Measurements from ENCODE around the gene LAGE3. TPM values are rescaled to one million over a fixed set of nuclear protein-coding genes. Genes with fewer than 3 reads are reported as not detected.

The LAGE3 gene
- total and polyA plus RNA-seq, 2 donors (not counting 3 experiments of a cell fraction or from before 2014, with no cell fraction given): 14.3 to 31.9 TPM

- DNase-seq (ENCODE audit: low read depth, low spot score) (peak; percentile 40), FAIRE-seq (peak; percentile 54)
- peaks cover 8% of the 10 kb centered on the region for H3K4me1 ChIP-seq (ENCODE audit: control insufficient read depth, extremely low read depth, insufficient read depth, low read length)
- peaks cover 45% of the 10 kb centered on the region for H3K79me2 ChIP-seq (ENCODE audit: control insufficient read depth, insufficient read depth, low read length)
- ChIA-PET POLR2A (no interaction called here), CTCF (interaction anchor here (0.7 to 1.5 kb wide), 4 partner anchors 19 to 83 kb away, joined by 3 to 5 read pairs (median 4); partner anchors contain the start of gene RPL10)
- dilution Hi-C loops (cut with MboI; ENCODE audit: extremely low pct_ligation_motif_present, low sequenced_read_pairs): no loop called here
- no peaks in the 10 kb centered on the region for H4K20me1 ChIP-seq (replicated peaks; ENCODE audit: control insufficient read depth, extremely low read depth, insufficient read depth, low read length)
- H3K9me3 ChIP-seq (replicated peaks; ENCODE audit: control insufficient read depth, insufficient read depth, low read length): no peaks in the 10 kb centered on the region
- H3K9me1 ChIP-seq (replicated peaks; ENCODE audit: control insufficient read depth, extremely low read depth, insufficient read depth, low read length): no peaks in the 10 kb centered on the region
- no peaks in the 10 kb centered on the region for H3K27me3 ChIP-seq (ENCODE audit: control insufficient read depth in 2 of 2, insufficient read depth in 2 of 2, low read length in 2 of 2)
- H2AFZ ChIP-seq (ENCODE audit: low read depth, low read length): peak within 1 kb of the TSS; percentile 26
- TF ChIP-seq JUN (IDR thresholded peaks at IDR 0.05; ENCODE audit: borderline replicate concordance, insufficient read depth, insufficient read length, low read depth) (no peak), GATA2 (IDR thresholded peaks at IDR 0.05; ENCODE audit: insufficient read depth, insufficient read length, low read depth, low read length) (no peak), EZH2 (IDR thresholded peaks at IDR 0.05; ENCODE audit: borderline replicate concordance, low read depth, low read length, severe bottlenecking) (no peak), MYC (IDR thresholded peaks at IDR 0.05; ENCODE audit: low read depth, low read length) (no peak), POLR2AphosphoS5 (IDR thresholded peaks at IDR 0.05; ENCODE audit: insufficient read depth, low read depth, low read length) (peak; percentile 44), POLR2A (IDR thresholded peaks at IDR 0.05; ENCODE audit: low read depth, low read length) (no peak)
- H3K27ac ChIP-seq (ENCODE audit: insufficient read depth, low read depth, low read length): peak within 1 kb of the TSS; percentile 63
- peak within 1 kb of the TSS; percentile 74 for H3K4me2 ChIP-seq (ENCODE audit: insufficient read depth, low read length)
- H3K36me3 ChIP-seq (ENCODE audit: control insufficient read depth in 2 of 2, extremely low read depth in 1 of 2, insufficient read depth in 2 of 2, low read length in 2 of 2): peaks cover 4 to 39% of the 10 kb centered on the region in 2 experiments
- peak within 1 kb of the TSS; percentile 84 for H3K9ac ChIP-seq (replicated peaks; ENCODE audit: extremely low read depth, insufficient read depth, low read length)
- no TSS peak for BruUV-seq (replicated peaks)
- peak within 1 kb of the TSS; percentile 35 to 69 (median 50) for H3K4me3 ChIP-seq (replicated peaks in 1 of 3; ENCODE audit: insufficient read depth in 1 of 3, low read depth in 1 of 3, low read length in 3 of 3)
- intact Hi-C loops (cut with micrococcal nuclease): loop anchor here (5.0 kb wide), 2 partner anchors 33 to 37 kb away; partner anchors contain the start of genes DNASE1L1 and LAGE3
These were observed 34.9 kb downstream of the LAGE3 start, which contains the start of gene FAM50A for GRCh38 chrX:154443992-154444754. Gene FAM50A, plus strand, starts transcription at chrX:154444141. Its CDS starts 95 bp downstream, at chrX:154444236.

DNA sequence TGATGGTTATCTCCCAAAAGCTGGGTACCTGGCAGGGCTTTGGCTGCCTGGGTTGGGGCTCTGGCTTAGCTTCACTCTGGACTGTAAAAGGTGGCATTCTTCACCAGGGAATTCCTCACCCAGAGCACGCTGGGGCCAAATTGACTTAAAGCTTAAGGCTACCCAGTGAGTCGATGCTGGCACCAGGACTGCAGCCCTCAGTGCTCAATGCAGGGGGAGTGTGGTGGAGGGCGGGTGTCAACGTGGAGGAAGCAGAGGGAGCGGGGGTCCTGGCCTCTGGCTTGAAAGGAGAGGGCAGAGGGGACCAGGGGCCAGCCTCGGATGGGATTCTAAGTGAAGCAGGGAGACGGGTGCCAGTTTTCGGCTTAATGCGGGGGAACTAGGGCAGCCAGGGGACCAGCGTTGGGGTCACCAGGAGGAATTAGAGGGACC is 35.6 kb downstream of the LAGE3 start:
- Histone ChIP-seq H3K9me1 (replicated peaks; ENCODE audit: control insufficient read depth, extremely low read depth, insufficient read depth, low read length) (no peaks in the 10 kb centered on the region), H3K4me1 (ENCODE audit: control insufficient read depth, extremely low read depth, insufficient read depth, low read length) (peaks cover 12% of the 10 kb centered on the region), H3K4me2 (ENCODE audit: insufficient read depth, low read length) (no peak overlapping the region), H3K9me3 (replicated peaks; ENCODE audit: control insufficient read depth, insufficient read depth, low read length) (no peaks in the 10 kb centered on the region), H4K20me1 (replicated peaks; ENCODE audit: control insufficient read depth, extremely low read depth, insufficient read depth, low read length) (no peaks in the 10 kb centered on the region), H3K27ac (ENCODE audit: insufficient read depth, low read depth, low read length) (no peak overlapping the region), H3K79me2 (ENCODE audit: control insufficient read depth, insufficient read depth, low read length) (peaks cover 52% of the 10 kb centered on the region), H2AFZ (ENCODE audit: low read depth, low read length) (no peak overlapping the region), H3K36me3 (ENCODE audit: control insufficient read depth in 2 of 2, extremely low read depth in 1 of 2, insufficient read depth in 2 of 2, low read length in 2 of 2) (peaks cover 4 to 33% of the 10 kb centered on the region in 2 experiments), H3K27me3 (ENCODE audit: control insufficient read depth in 2 of 2, insufficient read depth in 2 of 2, low read length in 2 of 2) (no peaks in the 10 kb centered on the region), H3K9ac (replicated peaks; ENCODE audit: extremely low read depth, insufficient read depth, low read length) (no peak overlapping the region), H3K4me3 (replicated peaks in 1 of 3; ENCODE audit: insufficient read depth in 1 of 3, low read depth in 1 of 3, low read length in 3 of 3) (peak overlapping the region in 1 of 3 experiments; percentile 29)
- FAIRE-seq (peak; percentile 47), DNase-seq (ENCODE audit: low read depth, low spot score) (no peak)
- ChIA-PET CTCF (interaction anchor here (0.7 to 1.5 kb wide), 2 partner anchors 70 to 84 kb away, joined by 3 to 4 read pairs; no protein-coding TSS in a partner anchor), POLR2A (no interaction called here)
- no peak for TF ChIP-seq MYC (IDR thresholded peaks at IDR 0.05; ENCODE audit: low read depth, low read length)
- TF ChIP-seq POLR2A (IDR thresholded peaks at IDR 0.05; ENCODE audit: low read depth, low read length): no peak
- TF ChIP-seq GATA2 (IDR thresholded peaks at IDR 0.05; ENCODE audit: insufficient read depth, insufficient read length, low read depth, low read length): no peak
- TF ChIP-seq EZH2 (IDR thresholded peaks at IDR 0.05; ENCODE audit: borderline replicate concordance, low read depth, low read length, severe bottlenecking): no peak
- no peak for TF ChIP-seq POLR2AphosphoS5 (IDR thresholded peaks at IDR 0.05; ENCODE audit: insufficient read depth, low read depth, low read length)
- dilution Hi-C loops (cut with MboI; ENCODE audit: extremely low pct_ligation_motif_present, low sequenced_read_pairs): no loop called here
- intact Hi-C loops (cut with micrococcal nuclease): loop anchor here (5.0 kb wide), 2 partner anchors 34 to 36 kb away; partner anchors contain the start of genes DNASE1L1 and LAGE3
- BruUV-seq (replicated peaks): no TSS peak

Measured in endothelial cell of umbilical vein (primary cell).